ENCODE results near the gene NDUFAF7.

NDUFAF7 gene

DNA sequence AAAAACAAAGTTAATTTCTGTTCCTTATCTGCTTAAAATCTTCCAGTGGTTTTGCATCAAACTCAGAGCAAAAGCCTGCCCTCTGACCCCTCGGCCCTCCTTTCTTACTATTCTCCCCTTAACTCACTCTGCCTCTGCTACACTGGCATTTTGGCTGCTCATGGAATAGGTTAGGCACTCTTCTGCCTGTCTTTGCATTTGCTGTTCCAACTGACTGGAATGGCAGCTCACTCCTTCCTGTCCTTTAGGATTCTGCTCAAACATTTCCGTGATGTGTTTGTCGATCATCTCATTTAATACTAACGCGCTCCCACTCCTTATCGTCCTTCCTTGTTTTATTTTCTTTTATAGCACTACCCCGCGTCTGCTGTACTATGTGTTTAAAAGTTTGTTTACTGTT is 877 bp upstream of the NDUFAF7 start:
- TF ChIP-seq Cebpa-rat (IDR thresholded peaks at IDR 0.05), result no peak
- peaks cover 35 to 65% (median 46%) of the 10 kb centered on the region in 11 experiments for H3K36me3 ChIP-seq
- peak overlapping the region; percentile 84 to 93 (median 89); a peak in 21 of 22 replicates for H3K27ac ChIP-seq
- H3K4me2 ChIP-seq, result peak overlapping the region; percentile 82 to 98 (median 92)
- peak overlapping the region; percentile 85 to 92 (median 90) for H3K9ac ChIP-seq
- H3K4me1 ChIP-seq, result peaks cover 21 to 45% (median 38%) of the 10 kb centered on the region in 10 experiments
- H3K27me3 ChIP-seq, result no peaks in the 10 kb centered on the region
- H3K4me3 ChIP-seq, result peak overlapping the region; percentile 74 to 97 (median 86)
- H3K9me3 ChIP-seq (replicated peaks in 1 of 11), result no peaks in the 10 kb centered on the region
- peaks cover 0 to 85% (median 47%) of the 10 kb centered on the region in 11 experiments; a peak in 21 of 22 replicates for H4K20me1 ChIP-seq

DNA sequence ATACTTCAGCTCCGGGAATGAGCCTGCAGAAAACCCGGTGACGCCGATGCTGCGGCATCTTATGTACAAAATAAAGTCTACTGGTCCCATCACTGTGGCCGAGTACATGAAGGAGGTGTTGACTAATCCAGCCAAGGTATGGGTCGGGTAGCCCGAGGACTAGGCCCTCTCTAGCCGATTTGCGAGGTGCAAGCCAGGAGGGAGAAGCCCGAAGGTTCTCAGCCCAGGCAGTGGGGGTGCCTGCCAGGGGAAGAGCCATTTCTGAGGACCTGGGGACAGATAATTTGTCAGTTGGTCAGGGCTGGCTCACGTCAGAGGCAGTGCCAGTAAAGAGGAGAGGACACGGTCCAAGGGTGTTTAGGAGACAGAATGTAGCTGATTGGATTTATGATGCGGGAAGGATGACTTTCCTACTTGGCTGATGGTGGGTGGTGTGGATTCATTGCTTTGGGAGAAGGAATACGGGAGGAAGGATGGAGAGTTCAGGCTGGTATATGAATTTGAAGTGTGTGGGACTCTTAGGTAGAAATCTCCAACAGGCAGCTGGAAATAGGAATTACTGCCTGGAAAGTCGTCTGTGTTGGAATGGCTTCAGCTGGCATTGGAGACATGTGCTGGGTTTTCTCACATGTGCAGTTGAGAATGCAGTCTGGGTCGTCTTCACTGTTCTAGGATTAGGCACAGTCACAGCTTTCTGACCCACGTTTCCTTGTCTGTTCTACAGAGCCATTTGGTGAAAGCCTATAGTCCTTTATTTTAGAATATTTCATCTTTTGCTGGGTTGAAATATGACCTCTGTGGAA is 874 bp downstream of the NDUFAF7 start:
- no peaks in the 10 kb centered on the region for H3K9me3 ChIP-seq (replicated peaks in 1 of 11)
- peak overlapping the region; percentile 85 to 92 (median 90) for H3K9ac ChIP-seq
- H3K27me3 ChIP-seq, result no peaks in the 10 kb centered on the region
- peaks cover 40 to 68% (median 50%) of the 10 kb centered on the region in 11 experiments for H3K36me3 ChIP-seq
- TF ChIP-seq Cebpa-rat (IDR thresholded peaks at IDR 0.05), result no peak
- H4K20me1 ChIP-seq, result peaks cover 0 to 71% (median 33%) of the 10 kb centered on the region in 11 experiments; a peak in 21 of 22 replicates
- H3K4me3 ChIP-seq, result peak overlapping the region; percentile 74 to 97 (median 86)
- peak overlapping the region; percentile 82 to 98 (median 92) for H3K4me2 ChIP-seq
- H3K27ac ChIP-seq, result peak overlapping the region; percentile 84 to 93 (median 89)
- peaks cover 21 to 39% (median 32%) of the 10 kb centered on the region in 10 experiments for H3K4me1 ChIP-seq

DNA sequence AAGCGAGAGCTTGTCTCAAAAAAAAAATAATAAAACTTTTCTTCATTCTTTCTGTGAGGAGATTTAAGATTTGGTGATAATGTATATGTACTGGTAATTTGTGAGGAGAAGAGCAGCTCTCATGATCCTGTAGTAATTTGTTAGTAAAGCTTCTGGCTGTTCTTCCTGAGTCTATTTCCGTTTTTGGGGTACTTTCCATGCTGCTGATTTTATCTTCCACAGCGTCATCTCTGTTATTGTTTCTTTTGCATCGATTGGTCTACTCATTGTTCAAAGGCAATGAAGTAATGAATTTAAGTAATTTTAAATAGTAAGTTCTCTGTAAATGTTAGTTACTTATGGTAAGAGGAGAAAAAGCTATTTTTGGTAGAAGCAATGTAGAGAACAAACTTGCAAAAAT is 12.0 kb downstream of the NDUFAF7 start:
- no peak overlapping the region for H3K4me3 ChIP-seq
- H3K27me3 ChIP-seq, result no peaks in the 10 kb centered on the region
- H3K4me2 ChIP-seq, result no peak overlapping the region
- H3K9me3 ChIP-seq (replicated peaks in 1 of 11), result peaks cover 0 to 5% (median 0%) of the 10 kb centered on the region in 11 experiments; a peak in 2 of 22 replicates
- no peak overlapping the region for H3K9ac ChIP-seq
- TF ChIP-seq Cebpa-rat (IDR thresholded peaks at IDR 0.05), result no peak
- no peak overlapping the region for H3K27ac ChIP-seq
- no peaks in the 10 kb centered on the region for H4K20me1 ChIP-seq
- H3K4me1 ChIP-seq, result no peaks in the 10 kb centered on the region
- peaks cover 90 to 100% (median 97%) of the 10 kb centered on the region in 11 experiments for H3K36me3 ChIP-seq

DNA sequence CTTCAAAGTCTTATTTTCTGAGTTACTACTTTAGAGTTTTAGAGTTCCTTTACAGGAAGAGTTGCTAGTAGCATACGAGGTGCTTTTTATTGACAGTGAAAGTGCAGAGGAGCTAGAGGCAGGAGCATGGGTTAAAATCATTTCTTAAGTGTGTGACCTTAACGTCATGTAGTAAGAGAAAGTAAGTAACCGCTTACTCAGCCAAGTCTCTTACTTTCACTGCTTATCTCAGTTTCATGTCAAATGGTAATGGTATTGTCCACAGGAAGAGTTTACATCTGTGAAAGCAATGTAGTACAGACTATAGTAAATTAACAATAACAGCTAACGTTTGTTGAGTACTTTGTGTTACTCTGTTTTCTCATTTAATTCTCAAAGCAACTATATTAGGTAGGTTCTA is 12.6 kb downstream of the NDUFAF7 start:
- peaks cover 90 to 100% (median 97%) of the 10 kb centered on the region in 11 experiments for H3K36me3 ChIP-seq
- H3K4me3 ChIP-seq, result no peak overlapping the region
- H3K4me2 ChIP-seq, result no peak overlapping the region

DNA sequence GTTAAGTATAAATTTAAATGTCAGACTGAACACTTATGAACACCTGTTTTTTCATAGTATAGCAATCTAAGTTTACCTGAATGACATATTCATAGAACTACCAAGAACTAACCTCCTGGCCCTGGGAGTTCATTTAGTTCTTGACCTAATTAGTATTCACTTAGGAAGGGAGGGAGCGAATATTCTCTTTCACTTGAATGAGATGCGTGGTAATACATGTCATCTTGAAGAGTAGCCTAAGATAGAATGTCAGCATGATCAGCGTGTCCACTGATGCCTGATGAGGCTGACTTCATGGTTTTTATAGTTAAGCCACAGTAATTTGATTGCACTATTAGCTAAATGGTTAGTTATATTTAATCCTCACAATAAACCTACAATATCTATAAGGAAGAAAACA is 13.3 kb downstream of the NDUFAF7 start:
- H3K27me3 ChIP-seq, result no peaks in the 10 kb centered on the region
- H3K27ac ChIP-seq, result no peak overlapping the region
- TF ChIP-seq Cebpa-rat (IDR thresholded peaks at IDR 0.05), result no peak
- H3K4me3 ChIP-seq, result no peak overlapping the region
- no peaks in the 10 kb centered on the region for H3K4me1 ChIP-seq
- no peak overlapping the region for H3K9ac ChIP-seq
- H3K36me3 ChIP-seq, result peaks cover 90 to 100% (median 97%) of the 10 kb centered on the region in 11 experiments
- H3K9me3 ChIP-seq (replicated peaks in 1 of 11), result peaks cover 0 to 5% (median 0%) of the 10 kb centered on the region in 11 experiments; a peak in 2 of 22 replicates
- H4K20me1 ChIP-seq, result no peaks in the 10 kb centered on the region
- H3K4me2 ChIP-seq, result no peak overlapping the region

More for the DNA sequence above, 12.6 kb downstream of the NDUFAF7 start:
- TF ChIP-seq Cebpa-rat (IDR thresholded peaks at IDR 0.05), result no peak
- Histone ChIP-seq H4K20me1 (no peaks in the 10 kb centered on the region), H3K27me3 (no peaks in the 10 kb centered on the region), H3K27ac (no peak overlapping the region), H3K4me1 (no peaks in the 10 kb centered on the region), H3K9ac (no peak overlapping the region), H3K9me3 (replicated peaks in 1 of 11) (peaks cover 0 to 5% (median 0%) of the 10 kb centered on the region in 11 experiments; a peak in 2 of 22 replicates)

DNA sequence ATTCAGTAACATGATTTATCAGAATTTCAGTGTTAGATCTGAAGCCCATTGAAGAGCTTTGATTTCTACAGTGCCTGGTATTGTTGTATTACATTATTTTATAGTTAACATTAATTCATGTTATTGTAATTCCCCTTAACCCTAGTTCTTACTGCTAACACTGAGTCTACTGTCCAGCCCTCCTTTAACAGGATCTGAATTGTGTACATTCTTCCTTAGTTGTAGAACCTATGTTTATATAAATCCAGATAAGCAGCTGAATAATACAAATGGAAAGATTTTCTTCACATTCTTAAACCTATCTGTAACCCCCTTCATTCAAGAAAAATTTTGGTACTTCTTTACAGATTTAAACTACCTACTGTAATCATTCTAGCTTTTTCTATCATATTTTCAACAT is 14.7 kb downstream of the NDUFAF7 start:
- no peaks in the 10 kb centered on the region for H3K27me3 ChIP-seq
- H3K4me2 ChIP-seq, result no peak overlapping the region
- H3K4me3 ChIP-seq, result no peak overlapping the region
- H3K36me3 ChIP-seq, result peaks cover 93 to 100% (median 99%) of the 10 kb centered on the region in 11 experiments
- no peaks in the 10 kb centered on the region for H3K4me1 ChIP-seq
- H3K9me3 ChIP-seq (replicated peaks in 1 of 11), result peaks cover 0 to 5% (median 0%) of the 10 kb centered on the region in 11 experiments; a peak in 2 of 22 replicates
- TF ChIP-seq Cebpa-rat (IDR thresholded peaks at IDR 0.05), result no peak
- no peaks in the 10 kb centered on the region; a peak in 1 of 22 replicates for H4K20me1 ChIP-seq
- H3K27ac ChIP-seq, result no peak overlapping the region
- no peak overlapping the region for H3K9ac ChIP-seq

DNA sequence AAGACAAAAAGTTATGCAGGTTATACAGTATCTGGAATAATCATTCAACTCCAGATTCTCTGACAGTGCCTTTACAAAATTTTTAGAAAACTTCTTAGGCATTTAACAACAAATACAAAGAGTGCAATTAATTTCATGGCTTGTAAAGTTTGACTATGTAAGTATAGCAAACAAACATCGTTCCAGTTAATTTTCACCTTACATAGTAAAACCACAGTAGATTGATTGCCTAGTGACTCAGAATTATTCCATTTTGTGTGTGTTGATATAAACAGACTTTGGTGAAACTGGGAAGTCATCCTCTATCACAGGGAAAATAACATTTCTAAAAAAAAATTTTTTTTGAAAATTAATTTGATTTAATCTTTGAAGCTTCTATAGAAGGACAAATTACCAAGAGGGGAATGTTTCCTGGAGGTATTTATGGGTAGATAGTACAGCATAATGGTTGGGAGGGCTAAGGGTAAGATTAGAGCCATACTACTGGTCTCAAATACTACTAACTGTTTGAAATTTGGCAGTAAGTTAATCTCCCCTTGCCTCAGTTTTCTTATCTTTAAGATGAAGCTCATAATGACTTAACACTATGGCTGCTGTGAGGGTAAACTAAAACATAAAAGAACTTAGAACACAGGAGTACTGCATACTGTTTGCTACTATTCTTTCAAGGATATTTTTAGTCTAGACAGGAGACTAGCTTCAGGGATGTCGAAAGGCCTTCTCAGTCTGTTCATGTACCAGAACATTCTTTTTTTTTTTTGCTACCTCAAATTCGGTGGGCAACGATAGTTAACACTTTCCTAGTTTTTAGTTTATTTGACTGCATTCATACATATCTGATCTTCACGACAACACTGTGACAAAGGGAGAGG is 19.6 kb downstream of the NDUFAF7 start:
- Histone ChIP-seq H3K27me3 (no peaks in the 10 kb centered on the region), H3K4me1 (no peaks in the 10 kb centered on the region), H3K36me3 (peaks cover 91 to 100% (median 99%) of the 10 kb centered on the region in 11 experiments), H3K9ac (no peak overlapping the region), H3K27ac (no peak overlapping the region), H3K4me2 (no peak overlapping the region), H4K20me1 (peaks cover 0 to 7% (median 0%) of the 10 kb centered on the region in 11 experiments; a peak in 2 of 22 replicates), H3K9me3 (replicated peaks in 1 of 11) (no peaks in the 10 kb centered on the region), H3K4me3 (no peak overlapping the region)
- TF ChIP-seq Cebpa-rat (IDR thresholded peaks at IDR 0.05), result no peak

DNA sequence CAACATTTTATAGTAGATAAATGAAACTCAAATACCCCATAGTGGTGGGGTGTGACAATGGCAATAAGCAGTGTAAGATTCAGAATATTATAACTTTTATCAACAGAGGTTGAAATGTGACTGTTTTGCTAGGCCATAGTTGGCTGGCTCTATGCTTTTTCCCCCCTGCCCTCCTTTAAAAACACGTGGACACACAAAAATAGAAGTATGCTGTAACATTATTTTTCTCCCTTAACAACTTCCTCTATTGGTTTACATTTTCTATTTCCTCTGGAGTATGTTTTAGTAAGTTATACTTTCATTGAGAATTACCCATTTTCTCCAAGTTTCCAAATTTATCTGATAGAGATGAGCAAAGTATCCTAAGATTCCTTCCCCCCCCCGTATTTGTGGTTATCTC is 31.1 kb downstream of the NDUFAF7 start:
- Histone ChIP-seq H3K4me1 (peaks cover 6 to 19% (median 11%) of the 10 kb centered on the region in 10 experiments; a peak in 18 of 20 replicates), H3K36me3 (peaks cover 52 to 87% (median 64%) of the 10 kb centered on the region in 11 experiments), H3K27ac (peak overlapping the region in 7 of 11 experiments; percentile 11 to 58 (median 19); a peak in 10 of 22 replicates), H3K9ac (no peak overlapping the region), H3K4me3 (no peak overlapping the region), H3K27me3 (no peaks in the 10 kb centered on the region), H3K9me3 (replicated peaks in 1 of 11) (no peaks in the 10 kb centered on the region), H3K4me2 (peak overlapping the region; percentile 11 to 68 (median 49); a peak in 20 of 22 replicates), H4K20me1 (peaks cover 0 to 5% (median 0%) of the 10 kb centered on the region in 11 experiments; a peak in 1 of 22 replicates)
- TF ChIP-seq Cebpa-rat (IDR thresholded peaks at IDR 0.05), result no peak

All from BLaER1 treated with 17β-estradiol and CSF1 and Interleukin-3, amounts not matched to agents 10 nM and 100 nM (cell line).